Natural killer cell (primary cell): ENCODE data around the gene ATP5PB. TPM values are rescaled to one million over a fixed set of nuclear protein-coding genes. Genes with fewer than 3 reads are reported as not detected.
A peak's percentile ranks its signal among the peaks of the same experiment; 100 is the strongest.

Experiments used
- ATAC-seq, 3 donors: fragments of 150-1000 bp in 2 of 3; fragments of 200-7000 bp in 1 of 3; cut with Tn5 transposase; 1 replicate in 1 of 3; 2 replicates in 2 of 3; pipeline ENCODE4 v1.10.0; 2021; ENCODE audit warnings: mild to moderate bottlenecking in 2 of 3, moderate library complexity in 2 of 3
- DNase-seq, 2 donors: peaks; one replicate each; pipeline versions ENCODE4 v3.0.0 to v3.0.0-alpha.2; 2013 to 2021; ENCODE audit warnings: mixed read lengths in 1 of 2
- H3K27ac ChIP-seq: one replicate; pipeline ENCODE4 v1.5.1; 2013; ENCODE audit warnings: mild to moderate bottlenecking, low read length
- H3K27me3 ChIP-seq: one replicate; pipeline ENCODE4 v1.6.1; 2013; ENCODE audit warnings: low read length; ENCODE audit not compliant: control insufficient read depth, insufficient read depth
- H3K36me3 ChIP-seq: one replicate; pipeline ENCODE4 v1.6.1; 2013; ENCODE audit warnings: low read length; ENCODE audit not compliant: control insufficient read depth, insufficient read depth
- H3K4me1 ChIP-seq: one replicate; pipeline ENCODE4 v1.6.1; 2013; ENCODE audit warnings: low read length; ENCODE audit not compliant: control insufficient read depth, insufficient read depth
- H3K4me3 ChIP-seq: one replicate; pipeline ENCODE4 v1.5.1; 2013; ENCODE audit warnings: low read length
- H3K9me3 ChIP-seq: one replicate; pipeline ENCODE4 v1.6.1; 2013; ENCODE audit warnings: low read length; ENCODE audit not compliant: control insufficient read depth, insufficient read depth
- H3K27ac Mint-ChIP-seq, 2 donors: one replicate each; pipeline ENCODE4 v1.8.0; 2022; ENCODE audit warnings: mild to moderate bottlenecking in 2 of 2, mixed read lengths in 2 of 2, moderate library complexity in 1 of 2
- H3K27me3 Mint-ChIP-seq, 2 donors: one replicate each; pipeline ENCODE4 v1.8.0; 2022; ENCODE audit warnings: low read depth in 2 of 2, mixed read lengths in 2 of 2
- H3K36me3 Mint-ChIP-seq: one replicate; pipeline ENCODE4 v1.8.0; 2022; ENCODE audit warnings: mixed read lengths
- H3K4me1 Mint-ChIP-seq, 2 donors: one replicate each; pipeline ENCODE4 v1.8.0; 2022; ENCODE audit warnings: mixed read lengths in 2 of 2
- H3K4me3 Mint-ChIP-seq: one replicate; pipeline ENCODE4 v1.8.0; 2022; ENCODE audit warnings: mild to moderate bottlenecking, moderate library complexity, mixed read lengths
- H3K9me3 Mint-ChIP-seq, 2 donors: one replicate each; pipeline ENCODE4 v1.8.0; 2022; ENCODE audit warnings: mixed read lengths in 2 of 2
- WGBS: methylation state at CpG from one replicate; pipeline ENCODE4 v1.1.7; 2013; ENCODE audit warnings: missing lambda C conversion rate; ENCODE audit not compliant: insufficient coverage; 5-methylcytosine and 5-hydroxymethylcytosine counted together
- intact Hi-C: fragments of 100-400 bp; cut with micrococcal nuclease; formaldehyde crosslinking; loops from one replicate; pipeline ENCODE4 v1.14.2; 2022
- total RNA-seq, 4 donors: library from RNA; stranded (reverse); fragments of 120-200 nt in 1 of 4; gene quantifications; one replicate each; pipeline versions ENCODE4 v1.2.3 to v1.2.4, GENCODE V29; 2013 to 2022
- TF ChIP-seq, protein P1 (sequence below): fragments of 200-600 bp; IDR thresholded peaks from one replicate; pipeline ENCODE4 v1.8.0; 2022; ENCODE audit warnings: antibody characterized with exemption

Gene ATP5PB, protein sequence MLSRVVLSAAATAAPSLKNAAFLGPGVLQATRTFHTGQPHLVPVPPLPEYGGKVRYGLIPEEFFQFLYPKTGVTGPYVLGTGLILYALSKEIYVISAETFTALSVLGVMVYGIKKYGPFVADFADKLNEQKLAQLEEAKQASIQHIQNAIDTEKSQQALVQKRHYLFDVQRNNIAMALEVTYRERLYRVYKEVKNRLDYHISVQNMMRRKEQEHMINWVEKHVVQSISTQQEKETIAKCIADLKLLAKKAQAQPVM
- total RNA-seq, result 100 to 1,000 TPM; 105 to 115 (median 105) TPM
- total RNA-seq (2013), result 306 TPM

GRCh38 chr1:111448918-111449702 lies at the start of gene ATP5PB, which contains the start of gene WDR77:
Gene ATP5PB (plus strand): TSS chr1:111449464. CDS start chr1:111449542, 78 bp downstream.
Gene WDR77 (minus strand): TSS chr1:111449256. CDS start chr1:111449169, 87 bp downstream.
- no peaks in the 10 kb centered on the region for H3K27me3 Mint-ChIP-seq
- Histone ChIP-seq H3K27ac (peak within 1 kb of the TSS; percentile 73), H3K4me3 (peak within 1 kb of the TSS; percentile 89), H3K4me1 (peaks cover 20% of the 10 kb centered on the region), H3K27me3 (no peaks in the 10 kb centered on the region), H3K9me3 (no peaks in the 10 kb centered on the region), H3K36me3 (peaks cover 26% of the 10 kb centered on the region)
- H3K27ac Mint-ChIP-seq, result peak within 1 kb of the TSS; percentile 97 to 100
- ATAC-seq (peak; percentile 95 to 98 (median 97)), DNase-seq (peak; percentile 80 to 97)
- peaks cover 72 to 75% of the 10 kb centered on the region in 2 donors for H3K4me1 Mint-ChIP-seq
- H3K9me3 Mint-ChIP-seq, result no peaks in the 10 kb centered on the region
- TF ChIP-seq, protein P1, sequence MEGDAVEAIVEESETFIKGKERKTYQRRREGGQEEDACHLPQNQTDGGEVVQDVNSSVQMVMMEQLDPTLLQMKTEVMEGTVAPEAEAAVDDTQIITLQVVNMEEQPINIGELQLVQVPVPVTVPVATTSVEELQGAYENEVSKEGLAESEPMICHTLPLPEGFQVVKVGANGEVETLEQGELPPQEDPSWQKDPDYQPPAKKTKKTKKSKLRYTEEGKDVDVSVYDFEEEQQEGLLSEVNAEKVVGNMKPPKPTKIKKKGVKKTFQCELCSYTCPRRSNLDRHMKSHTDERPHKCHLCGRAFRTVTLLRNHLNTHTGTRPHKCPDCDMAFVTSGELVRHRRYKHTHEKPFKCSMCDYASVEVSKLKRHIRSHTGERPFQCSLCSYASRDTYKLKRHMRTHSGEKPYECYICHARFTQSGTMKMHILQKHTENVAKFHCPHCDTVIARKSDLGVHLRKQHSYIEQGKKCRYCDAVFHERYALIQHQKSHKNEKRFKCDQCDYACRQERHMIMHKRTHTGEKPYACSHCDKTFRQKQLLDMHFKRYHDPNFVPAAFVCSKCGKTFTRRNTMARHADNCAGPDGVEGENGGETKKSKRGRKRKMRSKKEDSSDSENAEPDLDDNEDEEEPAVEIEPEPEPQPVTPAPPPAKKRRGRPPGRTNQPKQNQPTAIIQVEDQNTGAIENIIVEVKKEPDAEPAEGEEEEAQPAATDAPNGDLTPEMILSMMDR, result no peak
- H3K36me3 Mint-ChIP-seq, result peaks cover 7% of the 10 kb centered on the region
- peak within 1 kb of the TSS; percentile 99 for H3K4me3 Mint-ChIP-seq
- intact Hi-C loops, result loop anchor here (1.0 kb wide), 3 partner anchors 21 to 309 kb away; partner anchors contain the start of genes CEPT1, DDX20 and DRAM2
- under 1% methylated on average over 51 of the region's 54 CpGs for WGBS

DNA sequence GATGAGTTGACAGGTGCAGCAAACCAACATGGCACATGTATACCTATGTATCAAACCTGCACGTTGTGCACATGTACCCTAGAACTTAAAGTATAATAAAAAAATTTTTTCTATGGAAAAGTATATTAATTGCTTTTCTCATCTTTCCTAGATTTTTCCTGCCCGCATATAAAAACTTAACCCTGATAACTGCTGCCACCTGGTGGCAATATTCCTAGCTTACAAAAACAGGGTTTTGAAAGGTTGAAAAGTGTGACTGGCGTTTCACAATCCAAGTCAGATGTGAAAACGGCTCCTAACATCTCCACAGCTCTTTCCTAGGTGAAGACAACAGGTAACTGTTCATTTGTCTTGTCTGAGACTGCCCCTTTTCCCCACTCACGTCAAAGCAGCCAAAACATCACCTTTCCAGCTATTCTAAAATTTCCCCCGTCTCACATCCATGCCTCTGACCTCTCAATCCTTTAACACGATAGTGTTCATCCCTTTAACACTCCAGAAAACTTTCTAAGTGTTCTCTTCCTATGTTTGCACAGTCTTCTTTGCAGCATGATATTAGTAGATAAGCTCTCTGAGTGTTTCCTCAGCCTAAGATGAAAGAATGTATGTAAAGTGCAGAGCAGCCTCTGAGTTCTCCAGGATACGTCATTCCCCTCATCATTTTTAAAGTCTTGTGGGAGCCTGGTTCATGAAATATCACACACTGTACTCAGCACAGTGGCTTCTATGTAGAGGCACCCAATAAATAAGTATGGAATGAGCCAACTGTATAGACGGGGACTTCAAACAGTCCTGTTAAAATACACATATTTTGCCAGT lies 49.3 kb upstream of the ATP5PB start:
- no peaks in the 10 kb centered on the region for H3K27me3 ChIP-seq
- H3K27ac Mint-ChIP-seq, result no peak overlapping the region
- H3K27ac ChIP-seq, result no peak overlapping the region
- no peaks in the 10 kb centered on the region for H3K9me3 Mint-ChIP-seq
- H3K4me3 ChIP-seq, result no peak overlapping the region
- ATAC-seq (peak in 1 of 3 donors; percentile 31), DNase-seq (peak; percentile 21 to 73)
- 48% methylated on average over 8 of the region's 9 CpGs for WGBS
- no peaks in the 10 kb centered on the region for H3K9me3 ChIP-seq
- no peaks in the 10 kb centered on the region for H3K36me3 Mint-ChIP-seq
- H3K4me3 Mint-ChIP-seq, result no peak overlapping the region
- TF ChIP-seq, protein P1, result peak; percentile 73
- no peaks in the 10 kb centered on the region for H3K4me1 ChIP-seq
- peaks cover 6 to 7% of the 10 kb centered on the region in 2 donors for H3K4me1 Mint-ChIP-seq
- intact Hi-C loops, result loop anchor here (1.0 to 10.0 kb wide), 2 partner anchors 177 to 365 kb away; no protein-coding TSS in a partner anchor
- no peaks in the 10 kb centered on the region for H3K36me3 ChIP-seq
- peaks cover 18 to 20% of the 10 kb centered on the region in 2 donors for H3K27me3 Mint-ChIP-seq

DNA sequence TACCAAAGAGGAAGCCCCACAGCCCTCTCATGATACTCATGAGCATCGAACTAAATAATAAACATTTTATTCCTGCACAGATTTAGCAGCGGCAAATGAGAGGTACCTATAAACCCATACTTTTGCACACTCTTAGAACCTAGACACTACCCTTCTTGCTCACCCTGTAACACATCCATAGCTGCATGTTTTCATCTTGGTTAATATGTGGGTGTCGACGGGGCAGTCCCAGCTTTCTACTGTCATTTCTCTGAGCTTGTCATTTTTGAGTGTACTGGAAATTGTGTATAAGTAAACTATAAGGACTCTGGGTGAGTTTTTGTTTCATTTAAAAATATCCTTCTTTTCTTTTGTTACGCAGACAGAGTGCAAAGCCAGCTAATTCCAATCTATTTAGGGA lies 47.2 kb upstream of the ATP5PB start:
- TF ChIP-seq, protein P1, result no peak
- Histone ChIP-seq H3K4me3 (no peak overlapping the region), H3K27me3 (no peaks in the 10 kb centered on the region), H3K4me1 (no peaks in the 10 kb centered on the region), H3K27ac (no peak overlapping the region), H3K9me3 (no peaks in the 10 kb centered on the region), H3K36me3 (no peaks in the 10 kb centered on the region)
- peaks cover 6 to 7% of the 10 kb centered on the region in 2 donors for H3K4me1 Mint-ChIP-seq
- no peaks in the 10 kb centered on the region for H3K36me3 Mint-ChIP-seq
- intact Hi-C loops, result loop anchor here (10.0 kb wide), 1 partner anchor 367 kb away; no protein-coding TSS in a partner anchor
- no peaks in the 10 kb centered on the region for H3K9me3 Mint-ChIP-seq
- no peak overlapping the region for H3K27ac Mint-ChIP-seq
- DNase-seq (no peak), ATAC-seq (no peak)
- peaks cover 18 to 26% of the 10 kb centered on the region in 2 donors for H3K27me3 Mint-ChIP-seq
- H3K4me3 Mint-ChIP-seq, result no peak overlapping the region
- whole genome bisulfite sequencing, result 83% methylated on average over 4 of the region's 5 CpGs
